DND-41 (cell line): Measurements from ENCODE around the gene GUCA2B.

Source experiments
- ATAC-seq: fragments of 200-7000 bp; cut with Tn5 transposase; 3 replicates; pipeline ENCODE4 v1.9.1; 2021; ENCODE audit warnings: low read depth; ENCODE audit not compliant: insufficient read depth
- DNase-seq: peaks from one replicate; pipeline ENCODE4 v3.0.0-alpha.2; 2020
- H2AFZ ChIP-seq: 2 replicates; pipeline ENCODE4 v1.6.0; 2012; ENCODE audit warnings: low read depth, low read length
- H3K27ac ChIP-seq: 2 replicates; pipeline ENCODE4 v1.5.1; 2012; ENCODE audit warnings: low read length, inconsistent platforms
- H3K27me3 ChIP-seq: fragments of 200-600 bp; sonication (generic); 2 replicates; pipeline ENCODE4 v1.6.0; 2012; ENCODE audit warnings: low read length, mild to moderate bottlenecking, inconsistent platforms; ENCODE audit not compliant: insufficient read depth, poor library complexity
- H3K36me3 ChIP-seq: 2 replicates; pipeline ENCODE4 v1.5.1; 2012; ENCODE audit warnings: low read length, inconsistent platforms; ENCODE audit not compliant: insufficient read depth
- H3K4me1 ChIP-seq: 2 replicates; pipeline ENCODE4 v1.5.1; 2012; ENCODE audit warnings: mild to moderate bottlenecking, low read length; ENCODE audit not compliant: insufficient read depth
- H3K4me2 ChIP-seq: 2 replicates; pipeline ENCODE4 v1.6.0; 2012; ENCODE audit warnings: mild to moderate bottlenecking, moderate library complexity, low read length, inconsistent platforms; ENCODE audit not compliant: insufficient read depth
- H3K4me3 ChIP-seq, 2 experiments: fragments of 200-600 bp in 1 of 2; shearing (Covaris generic) in 1 of 2; 2 replicates each; pipeline ENCODE4 v1.5.1; 2012 to 2016; ENCODE audit warnings: inconsistent platforms in 2 of 2, low read length in 2 of 2, mild to moderate bottlenecking in 2 of 2, low read depth in 1 of 2, moderate library complexity in 1 of 2
- H3K79me2 ChIP-seq: 2 replicates; pipeline ENCODE4 v1.6.0; 2012; ENCODE audit warnings: low read length, inconsistent platforms; ENCODE audit not compliant: insufficient read depth
- H3K9ac ChIP-seq: 2 replicates; pipeline ENCODE4 v1.6.0; 2012; ENCODE audit warnings: low read depth, mild to moderate bottlenecking, inconsistent platforms, low read length, moderate library complexity
- H3K9me3 ChIP-seq: 2 replicates; pipeline ENCODE4 v1.5.1; 2012; ENCODE audit warnings: low read length, moderate library complexity, mild to moderate bottlenecking, inconsistent platforms; ENCODE audit not compliant: insufficient read depth, severe bottlenecking
- H4K20me1 ChIP-seq: 2 replicates; pipeline ENCODE4 v1.6.0; 2012; ENCODE audit warnings: low read length; ENCODE audit not compliant: insufficient read depth
- CTCF ChIP-seq: IDR thresholded peaks from 2 replicates; pipeline ENCODE4 v1.5.1; 2012; ENCODE audit warnings: borderline replicate concordance, low read length, moderate library complexity, mild to moderate bottlenecking; ENCODE audit not compliant: poor library complexity, severe bottlenecking; ENCODE audit errors: extremely low read depth
- EZH2 ChIP-seq: IDR thresholded peaks from 3 replicates; pipeline ENCODE4 v1.6.1; 2012; ENCODE audit warnings: borderline replicate concordance, low read depth, mild to moderate bottlenecking, moderate library complexity, low read length, inconsistent platforms; ENCODE audit not compliant: severe bottlenecking

GUCA2B gene

GRCh38 chr1:42153624-42154023 lies 414 bp downstream of the GUCA2B start:
- ATAC-seq (no peak), DNase-seq (no peak)
- H3K27ac ChIP-seq: no peak overlapping the region
- no peak overlapping the region for H3K4me2 ChIP-seq
- H4K20me1 ChIP-seq: no peaks in the 10 kb centered on the region
- H3K36me3 ChIP-seq: no peaks in the 10 kb centered on the region
- no peaks in the 10 kb centered on the region for H3K9me3 ChIP-seq
- no peak overlapping the region for H2AFZ ChIP-seq
- no peaks in the 10 kb centered on the region for H3K27me3 ChIP-seq
- no peaks in the 10 kb centered on the region for H3K79me2 ChIP-seq
- TF ChIP-seq EZH2 (no peak), CTCF (no peak)
- H3K4me3 ChIP-seq: no peak overlapping the region
- H3K9ac ChIP-seq: no peak overlapping the region
- H3K4me1 ChIP-seq: peaks cover 14% of the 10 kb centered on the region

GRCh38 chr1:42154685-42155084 lies 1.5 kb downstream of the GUCA2B start:
- Histone ChIP-seq H3K9ac (no peak overlapping the region), H3K79me2 (no peaks in the 10 kb centered on the region), H3K9me3 (no peaks in the 10 kb centered on the region), H3K4me1 (peaks cover 14% of the 10 kb centered on the region), H3K36me3 (no peaks in the 10 kb centered on the region), H4K20me1 (no peaks in the 10 kb centered on the region), H3K27ac (no peak overlapping the region), H3K4me3 (no peak overlapping the region), H3K4me2 (no peak overlapping the region), H2AFZ (no peak overlapping the region), H3K27me3 (no peaks in the 10 kb centered on the region)
- TF ChIP-seq EZH2 (no peak), CTCF (no peak)
- DNase-seq (no peak), ATAC-seq (no peak)

- H3K79me2 ChIP-seq: no peaks in the 10 kb centered on the region
- H3K27ac ChIP-seq: no peak overlapping the region
- peaks cover 14% of the 10 kb centered on the region for H3K4me1 ChIP-seq
- H4K20me1 ChIP-seq: no peaks in the 10 kb centered on the region
- H3K4me2 ChIP-seq: no peak overlapping the region
- H2AFZ ChIP-seq: no peak overlapping the region
- TF ChIP-seq EZH2 (no peak), CTCF (no peak)
- DNase-seq (no peak), ATAC-seq (no peak)
- H3K9me3 ChIP-seq: peaks cover under 1% of the 10 kb centered on the region
- no peak overlapping the region for H3K9ac ChIP-seq
- H3K27me3 ChIP-seq: no peaks in the 10 kb centered on the region
- H3K36me3 ChIP-seq: no peaks in the 10 kb centered on the region
- no peak overlapping the region for H3K4me3 ChIP-seq
These were observed 2.2 kb downstream of the GUCA2B start for GRCh38 chr1:42155362-42155761.

GRCh38 chr1:42157667-42158066 lies 4.5 kb downstream of the GUCA2B start:
- Histone ChIP-seq H3K4me3 (no peak overlapping the region), H3K36me3 (no peaks in the 10 kb centered on the region), H3K4me2 (peak overlapping the region; percentile 18; the same call in 1 of the 2 replicates), H2AFZ (peak overlapping the region; percentile 21), H3K79me2 (no peaks in the 10 kb centered on the region), H3K4me1 (peaks cover 14% of the 10 kb centered on the region), H3K27ac (peak overlapping the region; percentile 55), H3K9ac (no peak overlapping the region), H4K20me1 (no peaks in the 10 kb centered on the region; the same call in 1 of the 2 replicates), H3K27me3 (no peaks in the 10 kb centered on the region), H3K9me3 (peaks cover 10% of the 10 kb centered on the region)
- ATAC-seq: peak; percentile 92
- peak; percentile 72 for DNase-seq
- TF ChIP-seq CTCF (peak; percentile 81), EZH2 (no peak)
